Measurements from ENCODE around the gene MFN1. TPM values are rescaled to one million over a fixed set of nuclear protein-coding genes. Genes with fewer than 3 reads are reported as not detected.

Gene MFN1
- total RNA-seq, 1 experiment from 2014 or later: 45.2 TPM

GRCh38 chr3:179336345-179336929 lies 11.1 kb upstream of the MFN1 start:
- Histone ChIP-seq H2BK5ac (ENCODE audit: insufficient read length, low read length) (no peak overlapping the region), H4K5ac (ENCODE audit: insufficient read length, low read depth, low read length) (no peak overlapping the region), H3K79me1 (ENCODE audit: insufficient read depth, low read depth, low read length, poor library complexity, severe bottlenecking) (no peaks in the 10 kb centered on the region), H2BK120ac (ENCODE audit: low read depth, low read length, poor library complexity, severe bottlenecking) (no peak overlapping the region), H4K20me1 (ENCODE audit: control insufficient read depth, insufficient read depth, insufficient read length) (no peaks in the 10 kb centered on the region), H2AK5ac (ENCODE audit: insufficient read length, low read length) (no peak overlapping the region), H2AFZ (ENCODE audit: low read length) (no peak overlapping the region), H4K91ac (ENCODE audit: insufficient read length, low read depth, low read length) (no peak overlapping the region), H3K23ac (ENCODE audit: insufficient read length, low read depth, low read length) (no peak overlapping the region), H4K8ac (replicated peaks; ENCODE audit: insufficient read length, low read depth, low read length) (no peak overlapping the region), H2BK20ac (ENCODE audit: low read depth, low read length, poor library complexity, severe bottlenecking) (no peak overlapping the region), H3K4ac (ENCODE audit: low read depth, low read length) (no peak overlapping the region), H3K56ac (ENCODE audit: insufficient read length, low read depth, low read length) (no peak overlapping the region), H3K27me3 (ENCODE audit: insufficient read depth, low read length) (no peaks in the 10 kb centered on the region), H2BK15ac (ENCODE audit: low read depth, low read length) (no peak overlapping the region), H3K79me2 (ENCODE audit: insufficient read depth, low read length) (no peaks in the 10 kb centered on the region), H3K4me1 (ENCODE audit: insufficient read depth, low read length) (no peaks in the 10 kb centered on the region), H3K9ac (ENCODE audit: extremely low read depth, insufficient read length, low read length) (no peak overlapping the region), H3K23me2 (ENCODE audit: insufficient read length, low read depth, low read length, poor library complexity, severe bottlenecking) (no peaks in the 10 kb centered on the region), H3K14ac (ENCODE audit: insufficient read depth, low read length) (no peak overlapping the region), H3T11ph (ENCODE audit: low read length) (no peak overlapping the region), H2BK12ac (ENCODE audit: insufficient read length, low read depth, low read length) (no peak overlapping the region), H3K18ac (ENCODE audit: insufficient read length, low read depth, low read length) (no peak overlapping the region), H3K9me3 (ENCODE audit: control insufficient read depth, low read depth, low read length) (no peaks in the 10 kb centered on the region), H3K27ac (ENCODE audit: insufficient read length, low read depth, low read length) (no peak overlapping the region), H3K4me2 (ENCODE audit: insufficient read depth, insufficient read length, low read length) (no peak overlapping the region)
- no peaks in the 10 kb centered on the region for H3K9me3 Mint-ChIP-seq
- no peak overlapping the region for H3K4me3 Mint-ChIP-seq
- H3K27me3 Mint-ChIP-seq (ENCODE audit: low read depth): no peaks in the 10 kb centered on the region
- DNase-seq: no peak
- H3K4me1 Mint-ChIP-seq: no peaks in the 10 kb centered on the region
- H3K36me3 Mint-ChIP-seq (ENCODE audit: insufficient read depth in 1 of 3, low read depth in 3 of 3): peaks cover 33 to 68% (median 55%) of the 10 kb centered on the region in 3 experiments; a peak in 6 of 7 replicates
- no peak for TF ChIP-seq CTCF (conservative IDR thresholded peaks at IDR 0.05)
- WGBS (ENCODE audit: extremely low coverage, insufficient read length, low lambda C conversion rate): no CpG with 5 or more reads among the region's 1 CpG
- H3K27ac Mint-ChIP-seq: no peak overlapping the region
